ENCODE measurements around the gene MSTN. TPM values are rescaled to one million over a fixed set of nuclear protein-coding genes. Genes with fewer than 3 reads are reported as not detected.

MSTN gene
- 0.12 TPM for polyA plus RNA-seq (2013, experiment 1 of 2; ENCODE audit: insufficient read length)
- 0.11 TPM for polyA plus RNA-seq (2013, experiment 2 of 2; ENCODE audit: insufficient read length)

GRCh38 chr2:190062601-190063000, at the start of gene MSTN:
Gene MSTN, minus strand, starts transcription at chr2:190062729. Its CDS starts 133 bp downstream, at chr2:190062596.
- no peak for DNase-seq

GRCh38 chr2:190111166-190111565, 48.6 kb upstream of the MSTN start:
- no peak for DNase-seq

- no peak for DNase-seq
These were observed 48.2 kb upstream of the MSTN start for GRCh38 chr2:190110699-190111098.

GRCh38 chr2:190110131-190110530, 47.6 kb upstream of the MSTN start:
- peak; percentile 82 for DNase-seq

- DNase-seq = no peak
These were observed 44.9 kb upstream of the MSTN start for GRCh38 chr2:190107409-190107808.

GRCh38 chr2:190106783-190107182, 44.3 kb upstream of the MSTN start:
- no peak for DNase-seq

- no peak for DNase-seq
These were observed 43.0 kb upstream of the MSTN start for GRCh38 chr2:190105554-190105953.

- DNase-seq = no peak
These were observed 40.6 kb upstream of the MSTN start for GRCh38 chr2:190103144-190103543.

- DNase-seq = no peak
These were observed 37.6 kb upstream of the MSTN start for GRCh38 chr2:190099890-190100697.

- no peak for DNase-seq
These were observed 36.3 kb upstream of the MSTN start for GRCh38 chr2:190098851-190099250.

GRCh38 chr2:190097115-190097514, 34.6 kb upstream of the MSTN start:
- no peak for DNase-seq

- no peak for DNase-seq
These were observed 31.9 kb upstream of the MSTN start for GRCh38 chr2:190094316-190094871.

GRCh38 chr2:190093793-190094192, 31.3 kb upstream of the MSTN start:
- DNase-seq = no peak

GRCh38 chr2:190090148-190090547, 27.6 kb upstream of the MSTN start:
- no peak for DNase-seq

GRCh38 chr2:190088917-190089316, 26.4 kb upstream of the MSTN start:
- peak; percentile 69 for DNase-seq

GRCh38 chr2:190084704-190085103, 22.2 kb upstream of the MSTN start:
- no peak for DNase-seq

- no peak for DNase-seq
These were observed 19.6 kb upstream of the MSTN start for GRCh38 chr2:190082118-190082517.

- no peak for DNase-seq
These were observed 18.1 kb upstream of the MSTN start for GRCh38 chr2:190080527-190081049.

GRCh38 chr2:190079160-190079559, 16.6 kb upstream of the MSTN start:
- no peak for DNase-seq

- DNase-seq = no peak
These were observed 13.1 kb upstream of the MSTN start for GRCh38 chr2:190075623-190076022.

GRCh38 chr2:190069936-190070696, 7.6 kb upstream of the MSTN start:
- DNase-seq = peak; percentile 63

GRCh38 chr2:190068764-190069163, 6.2 kb upstream of the MSTN start:
- DNase-seq = no peak

GRCh38 chr2:190065839-190066238, 3.3 kb upstream of the MSTN start:
- DNase-seq = no peak
